HG03432 (cell line): ENCODE data around the gene TROAP.

Source experiments
- ATAC-seq: cut with Tn5 transposase; IDR thresholded peaks from one replicate; pipeline ENCODE4 v1.9.1; 2021; ENCODE audit warnings: mild to moderate bottlenecking, moderate library complexity; ENCODE audit not compliant: unreplicated experiment

Gene TROAP

GRCh38 chr12:49341777-49342065 is 18.7 kb downstream of the TROAP start:
- ATAC-seq, result no peak

- ATAC-seq, result peak; percentile 61
Observed at GRCh38 chr12:49342066-49342913, 19.2 kb downstream of the TROAP start.

DNA sequence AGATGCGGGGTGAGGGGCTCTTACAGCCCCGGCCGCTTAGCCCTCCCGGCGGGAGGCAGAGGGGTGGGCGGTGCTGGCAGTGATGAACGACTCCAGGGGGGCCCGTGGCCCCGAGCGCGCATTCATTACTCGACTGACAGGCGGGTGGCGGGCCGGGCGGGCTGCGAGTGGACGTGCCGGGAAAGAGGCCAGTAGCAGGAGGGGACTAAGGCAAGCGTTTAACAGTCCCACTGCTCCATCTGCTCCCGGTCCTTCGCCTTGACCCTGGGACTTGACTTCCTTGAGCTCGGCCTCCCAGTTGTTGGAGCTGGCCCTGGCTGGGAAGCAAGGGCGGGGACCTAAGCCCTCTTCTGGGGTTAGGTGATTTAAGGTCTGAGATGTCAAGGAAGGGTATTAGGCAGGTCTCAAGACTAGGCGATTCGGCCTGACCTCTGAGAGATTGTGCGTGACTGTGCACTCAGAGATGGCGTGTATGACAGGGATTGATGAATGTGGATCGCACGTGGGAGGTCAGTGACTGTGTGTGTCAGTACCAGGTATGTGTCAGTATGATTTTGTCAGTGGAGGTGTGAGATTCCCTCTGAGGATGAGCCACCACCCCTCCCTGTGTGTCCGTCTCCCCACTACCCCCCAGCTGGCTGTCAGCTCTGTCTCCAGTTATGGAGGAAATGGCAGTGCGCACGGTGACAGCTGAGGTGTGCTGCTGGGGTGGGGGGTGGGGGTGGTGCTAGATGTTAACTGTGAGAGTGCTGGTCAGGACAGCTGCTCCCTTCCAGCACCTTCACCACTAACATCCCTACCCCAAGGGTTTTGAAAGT is 20.1 kb downstream of the TROAP start:
- no peak for ATAC-seq

DNA sequence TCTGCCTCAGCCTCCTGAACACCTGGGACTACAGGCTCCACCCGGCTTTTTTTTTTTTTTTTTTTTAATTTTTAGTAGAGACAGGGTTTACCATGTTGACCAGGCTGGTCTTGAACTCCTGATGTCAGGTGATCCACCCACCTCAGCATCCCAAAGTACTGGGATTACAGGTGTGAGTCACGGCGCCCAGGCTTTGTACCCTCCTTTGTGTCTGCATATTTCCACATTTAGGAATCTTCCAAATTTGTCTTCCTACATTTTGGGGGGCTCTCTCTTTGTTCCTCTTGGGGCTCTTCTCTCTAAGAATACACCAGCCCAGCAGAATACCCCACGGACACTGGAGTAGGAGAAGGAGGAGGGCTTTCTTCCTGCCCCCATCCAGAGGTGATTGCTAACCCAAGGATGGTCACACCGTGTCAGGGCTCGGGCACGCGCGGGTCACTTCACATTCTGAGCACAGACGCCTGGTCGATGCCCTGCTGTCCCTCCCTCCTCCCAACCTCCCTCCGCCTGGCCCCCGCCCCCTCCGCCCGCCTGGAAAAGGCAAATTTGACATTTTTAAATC is 21.5 kb downstream of the TROAP start:
- no peak for ATAC-seq

- ATAC-seq, result peak; percentile 50
Observed at GRCh38 chr12:49345051-49345824, 22.2 kb downstream of the TROAP start.

- no peak for ATAC-seq
Observed at GRCh38 chr12:49345825-49346658, 23.0 kb downstream of the TROAP start.

DNA sequence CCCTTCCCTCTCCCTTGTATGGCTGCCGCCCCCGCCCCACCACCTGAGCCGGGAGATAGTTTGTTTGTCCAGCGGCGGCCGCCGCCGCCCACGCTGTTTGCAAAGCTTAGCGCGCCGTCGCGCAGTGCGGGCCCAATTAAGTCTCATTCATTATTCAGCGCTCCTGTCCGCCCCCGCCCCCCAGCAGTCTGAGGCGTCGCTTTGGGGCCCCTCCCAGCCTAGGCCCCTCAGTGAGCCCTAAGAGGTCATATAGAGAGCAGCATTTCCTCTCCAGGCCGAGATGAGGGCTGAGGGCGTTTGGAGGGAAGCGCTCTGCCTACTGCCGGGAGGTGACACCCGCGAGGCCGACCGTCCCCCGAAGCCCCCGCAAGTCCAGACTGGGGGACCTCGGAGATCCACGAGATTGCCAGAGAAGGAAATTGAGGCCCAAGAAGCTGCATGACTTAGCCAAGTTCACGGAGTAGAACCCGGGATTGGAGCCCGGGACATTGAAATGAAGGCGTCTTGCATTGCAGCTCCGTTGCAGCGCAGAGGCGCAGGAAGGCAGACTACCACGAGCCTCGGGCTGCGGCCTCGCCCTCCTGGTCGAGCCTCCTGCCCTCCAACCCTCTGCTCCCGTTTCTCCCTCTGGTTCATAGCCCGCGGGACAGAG is 23.7 kb downstream of the TROAP start, which contains the start of gene DNAJC22:
TSS of gene DNAJC22 (plus strand) at position 230 of the 652 bp plus-strand sequence. CDS start 1,985 bp downstream, outside the sequence.
- no peak for ATAC-seq

- ATAC-seq, result peak; percentile 63
Observed at GRCh38 chr12:49347311-49348193, 24.5 kb downstream of the TROAP start.

DNA sequence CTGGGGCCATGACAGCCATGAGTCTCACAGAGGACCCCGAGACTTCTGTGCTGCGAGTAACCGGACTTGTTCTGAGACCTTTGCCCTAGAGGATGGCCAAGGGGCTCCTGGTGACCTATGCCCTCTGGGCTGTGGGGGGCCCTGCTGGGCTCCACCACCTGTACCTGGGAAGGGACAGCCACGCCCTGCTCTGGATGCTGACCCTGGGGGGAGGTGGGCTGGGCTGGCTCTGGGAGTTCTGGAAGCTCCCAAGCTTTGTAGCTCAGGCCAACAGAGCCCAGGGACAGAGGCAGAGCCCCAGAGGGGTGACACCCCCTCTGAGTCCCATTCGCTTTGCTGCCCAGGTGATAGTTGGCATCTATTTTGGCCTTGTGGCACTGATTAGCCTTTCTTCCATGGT is 25.7 kb downstream of the TROAP start:
- ATAC-seq, result no peak

DNA sequence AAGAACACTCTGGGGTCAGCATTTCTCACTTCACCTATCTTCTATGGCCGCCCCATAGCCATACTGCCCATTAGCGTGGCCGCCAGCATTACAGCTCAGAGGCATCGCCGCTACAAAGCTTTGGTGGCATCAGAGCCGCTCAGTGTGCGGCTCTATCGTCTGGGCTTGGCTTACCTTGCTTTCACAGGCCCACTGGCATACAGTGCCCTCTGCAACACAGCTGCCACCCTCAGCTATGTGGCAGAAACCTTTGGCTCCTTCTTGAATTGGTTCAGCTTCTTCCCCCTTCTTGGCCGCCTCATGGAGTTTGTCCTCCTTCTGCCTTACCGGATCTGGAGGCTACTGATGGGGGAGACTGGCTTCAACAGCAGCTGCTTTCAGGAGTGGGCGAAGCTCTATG is 26.2 kb downstream of the TROAP start:
- ATAC-seq, result no peak

DNA sequence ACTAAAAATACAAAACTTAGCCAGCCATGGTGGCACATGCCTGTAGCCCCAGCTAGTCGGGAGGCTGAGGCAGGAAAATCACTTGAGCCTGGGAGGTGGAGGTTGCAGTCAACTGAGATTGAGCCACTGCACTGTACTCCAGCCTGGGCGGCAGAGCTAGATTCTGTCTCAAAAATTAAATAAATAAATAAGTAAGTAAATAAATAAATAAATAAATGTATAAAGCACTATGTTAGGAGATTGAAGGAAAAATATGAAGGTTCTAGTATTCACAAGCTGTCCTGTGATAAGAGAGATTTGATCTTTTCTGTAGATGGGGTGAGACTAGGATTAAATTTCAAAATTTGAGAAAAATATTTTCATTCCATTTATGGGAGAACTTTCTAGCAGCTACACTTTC is 29.3 kb downstream of the TROAP start:
- no peak for ATAC-seq

GRCh38 chr12:49355913-49356312 is 32.9 kb downstream of the TROAP start:
- no peak for ATAC-seq

DNA sequence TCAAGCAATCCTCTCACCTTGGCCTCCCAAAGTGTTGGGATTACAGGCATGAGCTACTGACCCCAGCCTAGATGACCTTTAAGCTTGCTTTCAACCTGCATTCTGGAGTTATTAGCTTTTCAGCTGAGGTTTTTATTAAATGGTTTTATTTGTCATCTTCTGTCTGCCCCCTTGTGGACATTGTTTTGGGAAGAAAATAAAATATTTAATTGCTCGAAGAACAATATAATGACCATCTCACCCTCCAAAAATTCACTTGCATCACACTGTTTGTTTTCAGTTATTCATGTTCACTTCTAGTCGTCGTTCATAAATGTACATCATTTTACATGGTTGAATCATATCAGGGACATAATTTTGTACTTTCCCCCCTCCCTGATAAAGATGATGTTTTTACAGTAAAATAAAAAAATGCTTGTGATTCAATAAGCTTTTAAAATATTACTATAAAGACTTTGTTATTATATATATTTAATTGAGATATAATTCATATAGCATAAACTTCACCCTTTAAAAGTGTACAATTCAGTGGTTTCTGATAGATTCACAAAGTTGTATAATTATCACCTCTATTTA is 34.1 kb downstream of the TROAP start:
- no peak for ATAC-seq

DNA sequence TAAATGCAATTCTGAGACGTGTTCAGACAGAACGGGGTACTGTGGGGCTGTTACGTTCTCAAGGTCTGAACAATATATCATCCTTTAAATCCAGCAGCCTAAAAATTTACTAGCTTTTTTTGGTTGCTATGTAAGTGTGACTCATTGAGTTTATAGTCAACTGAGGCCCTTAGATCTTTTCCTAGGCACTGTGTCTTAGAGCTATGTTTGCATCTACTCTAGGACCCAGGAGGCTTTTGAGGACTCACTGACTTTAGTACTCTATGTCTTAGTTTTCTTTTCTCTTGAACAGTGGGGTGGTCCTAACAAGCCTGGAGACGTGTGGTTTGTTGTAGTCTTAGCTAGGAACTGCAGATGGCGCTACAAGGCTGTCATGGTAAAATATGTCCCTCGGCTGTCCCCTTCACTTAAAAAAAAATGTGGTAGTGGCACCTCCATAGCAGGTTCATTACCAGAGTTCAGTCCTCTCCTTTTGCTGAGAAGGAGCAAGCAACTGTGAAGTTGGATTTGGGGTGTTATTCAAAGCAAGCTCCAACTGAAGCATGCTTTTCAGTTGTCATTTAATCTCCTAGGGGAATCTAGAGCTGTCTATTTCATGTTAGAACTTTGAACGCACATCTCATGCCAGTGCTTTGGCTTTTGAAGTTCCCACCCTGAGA is 35.6 kb downstream of the TROAP start:
- peak; percentile 56 for ATAC-seq

DNA sequence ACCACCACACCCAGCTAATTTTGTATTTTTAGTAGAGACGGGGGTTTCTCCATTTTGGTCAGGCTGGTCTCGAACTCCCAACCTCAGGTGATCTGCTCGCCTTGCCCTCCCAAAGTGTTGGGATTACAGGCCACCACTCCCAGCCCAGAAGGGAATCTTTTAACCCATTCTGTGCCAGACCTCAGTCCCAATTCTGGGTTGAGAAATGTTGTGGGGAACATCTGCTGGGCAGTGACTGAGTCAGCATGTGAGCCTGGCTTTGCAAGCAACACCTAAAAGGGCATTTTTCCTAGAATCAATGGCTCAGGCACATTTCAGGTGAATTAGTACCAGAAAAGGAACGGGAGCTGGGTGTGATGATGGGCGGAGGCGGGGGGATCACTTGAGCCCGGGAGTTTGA is 36.6 kb downstream of the TROAP start:
- no peak for ATAC-seq

GRCh38 chr12:49362077-49362476 is 39.0 kb downstream of the TROAP start:
- no peak for ATAC-seq

GRCh38 chr12:49364989-49365388 is 41.9 kb downstream of the TROAP start:
- ATAC-seq, result no peak

DNA sequence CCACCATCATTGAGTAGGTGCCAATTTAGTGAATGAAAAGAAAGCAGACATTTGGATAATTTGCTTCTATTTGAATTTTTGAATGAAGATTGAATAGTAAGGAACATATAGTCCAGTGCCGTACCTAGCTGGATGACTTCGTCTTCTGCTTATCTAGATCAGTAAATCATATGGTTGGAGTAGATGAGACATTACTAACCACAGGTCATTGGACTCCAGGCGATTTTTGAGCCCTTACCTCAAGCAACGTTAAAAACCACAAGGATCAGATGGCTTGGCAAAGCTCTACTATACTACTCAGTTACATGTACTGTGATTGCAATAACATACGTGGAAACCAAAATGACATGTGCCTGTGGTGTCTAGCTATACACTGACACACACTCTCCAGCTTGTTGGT is 42.5 kb downstream of the TROAP start:
- no peak for ATAC-seq
